HEK293T (cell line): Measurements from ENCODE around the gene THSD4.

ENCODE experiments used
- SP1 ChIP-seq: fragments of 450-650 bp; IDR thresholded peaks from 2 replicates; pipeline ENCODE4 v1.6.1; 2017
- SUZ12 ChIP-seq: fragments of 450-650 bp; IDR thresholded peaks from 2 replicates; pipeline ENCODE4 v1.6.1; 2016; ENCODE audit warnings: mild to moderate bottlenecking

DNA sequence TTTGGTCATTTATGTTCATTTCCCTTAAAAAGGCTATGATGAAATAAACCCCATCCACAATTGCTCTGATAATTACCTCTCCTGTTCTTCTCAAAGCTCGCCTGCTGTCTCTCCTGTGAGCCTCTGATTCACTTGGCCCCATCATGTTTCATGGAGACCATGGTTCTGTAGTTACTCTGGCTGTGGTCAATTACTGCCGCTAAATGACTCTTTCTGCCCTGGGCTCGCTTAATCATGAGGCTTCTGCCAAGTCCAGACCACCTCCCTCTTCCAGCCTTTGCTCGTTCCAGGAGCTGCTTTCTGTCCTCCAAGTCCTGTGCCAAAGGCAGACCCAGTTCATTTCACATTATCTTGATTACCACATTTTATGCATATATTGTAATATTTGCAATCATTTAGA, 91.9 kb downstream of the THSD4 start:
- TF ChIP-seq SP1 (no peak), SUZ12 (no peak)
